ENCODE measurements around the gene COQ8B. TPM values are rescaled to one million over a fixed set of nuclear protein-coding genes. Genes with fewer than 3 reads are reported as not detected.

Gene COQ8B
- polyA plus RNA-seq, 1 donor (not counting 4 experiments of a cell fraction or from before 2014, with no cell fraction given), result 11.0 TPM

DNA sequence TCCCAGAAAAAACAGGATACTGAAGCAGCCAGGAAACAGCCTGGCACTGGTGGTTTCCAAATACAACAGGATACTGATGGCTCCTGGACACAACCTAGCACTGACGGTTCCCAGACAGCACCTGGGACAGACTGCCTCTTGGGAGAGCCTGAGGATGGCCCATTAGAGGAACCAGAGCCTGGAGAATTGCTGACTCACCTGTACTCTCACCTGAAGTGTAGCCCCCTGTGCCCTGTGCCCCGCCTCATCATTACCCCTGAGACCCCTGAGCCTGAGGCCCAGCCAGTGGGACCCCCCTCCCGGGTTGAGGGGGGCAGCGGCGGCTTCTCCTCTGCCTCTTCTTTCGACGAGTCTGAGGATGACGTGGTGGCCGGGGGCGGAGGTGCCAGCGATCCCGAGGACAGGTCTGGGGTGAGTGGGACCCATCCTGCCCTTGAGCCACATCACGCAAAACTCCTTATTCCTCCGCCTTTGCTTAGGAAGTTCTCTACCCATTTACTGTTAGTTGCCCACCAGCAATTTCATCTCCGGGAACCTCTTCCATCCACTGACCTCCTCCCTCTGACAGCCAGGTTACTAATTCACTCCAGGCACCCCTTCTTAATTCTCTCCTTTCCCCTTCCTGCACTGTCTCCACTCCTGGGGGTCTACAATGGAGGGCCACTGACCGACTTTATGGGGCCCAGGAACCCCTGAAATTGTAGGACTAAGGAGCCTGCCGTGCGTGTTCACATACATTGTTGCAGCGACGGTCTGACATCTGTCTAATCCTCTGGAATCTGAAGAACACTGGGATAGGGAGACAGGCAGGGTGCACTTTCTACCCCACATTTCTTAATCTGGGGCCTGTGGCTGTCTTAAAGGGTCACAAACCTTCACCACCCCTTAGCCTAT is 1.4 kb upstream of the COQ8B start:
- peaks cover 41% of the 10 kb centered on the region for H3K4me1 ChIP-seq (ENCODE audit: control insufficient read depth, extremely low read depth, insufficient read depth, low read length)
- TF ChIP-seq EZH2 (IDR thresholded peaks at IDR 0.05; ENCODE audit: low read length), result no peak
- TF ChIP-seq, protein P1, sequence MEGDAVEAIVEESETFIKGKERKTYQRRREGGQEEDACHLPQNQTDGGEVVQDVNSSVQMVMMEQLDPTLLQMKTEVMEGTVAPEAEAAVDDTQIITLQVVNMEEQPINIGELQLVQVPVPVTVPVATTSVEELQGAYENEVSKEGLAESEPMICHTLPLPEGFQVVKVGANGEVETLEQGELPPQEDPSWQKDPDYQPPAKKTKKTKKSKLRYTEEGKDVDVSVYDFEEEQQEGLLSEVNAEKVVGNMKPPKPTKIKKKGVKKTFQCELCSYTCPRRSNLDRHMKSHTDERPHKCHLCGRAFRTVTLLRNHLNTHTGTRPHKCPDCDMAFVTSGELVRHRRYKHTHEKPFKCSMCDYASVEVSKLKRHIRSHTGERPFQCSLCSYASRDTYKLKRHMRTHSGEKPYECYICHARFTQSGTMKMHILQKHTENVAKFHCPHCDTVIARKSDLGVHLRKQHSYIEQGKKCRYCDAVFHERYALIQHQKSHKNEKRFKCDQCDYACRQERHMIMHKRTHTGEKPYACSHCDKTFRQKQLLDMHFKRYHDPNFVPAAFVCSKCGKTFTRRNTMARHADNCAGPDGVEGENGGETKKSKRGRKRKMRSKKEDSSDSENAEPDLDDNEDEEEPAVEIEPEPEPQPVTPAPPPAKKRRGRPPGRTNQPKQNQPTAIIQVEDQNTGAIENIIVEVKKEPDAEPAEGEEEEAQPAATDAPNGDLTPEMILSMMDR (optimal IDR thresholded peaks at IDR 0.05 in 1 of 3, IDR thresholded peaks at IDR 0.05 in 1 of 3, conservative IDR thresholded peaks at IDR 0.05 in 1 of 3; ENCODE audit: extremely low read depth in 1 of 3, insufficient read depth in 2 of 3, low read length in 3 of 3), result no peak
- no peak overlapping the region for H2AFZ ChIP-seq (ENCODE audit: control insufficient read depth, low read length)
- H3K9me3 ChIP-seq (ENCODE audit: control insufficient read depth, low read depth, low read length), result no peaks in the 10 kb centered on the region
- H4K20me1 ChIP-seq (ENCODE audit: control insufficient read depth, extremely low read depth, insufficient read depth, low read length), result no peaks in the 10 kb centered on the region
- H3K4me2 ChIP-seq (ENCODE audit: control insufficient read depth, extremely low read depth, insufficient read depth, low read depth, low read length), result peak overlapping the region; percentile 88
- H3K27ac ChIP-seq (ENCODE audit: control insufficient read depth, insufficient read depth, low read length), result peak overlapping the region; percentile 100
- dilution Hi-C loops (cut with MboI; ENCODE audit: extremely low pct_ligation_motif_present, low sequenced_read_pairs), result no loop called here
- peak overlapping the region; percentile 100 for H3K9ac ChIP-seq (ENCODE audit: control insufficient read depth, extremely low read depth, insufficient read depth, low read length)
- H3K27me3 ChIP-seq (ENCODE audit: control insufficient read depth, extremely low read depth, insufficient read depth, low read length), result no peaks in the 10 kb centered on the region
- peaks cover 5 to 7% of the 10 kb centered on the region in 2 experiments for H3K36me3 ChIP-seq (ENCODE audit: control insufficient read depth in 2 of 2, extremely low read depth in 1 of 2, insufficient read depth in 2 of 2, low read length in 2 of 2)
- peak overlapping the region; percentile 62 to 90 (median 86) for H3K4me3 ChIP-seq (ENCODE audit: control insufficient read depth in 2 of 3, extremely low read depth in 1 of 3, insufficient read depth in 2 of 3, low read depth in 1 of 3, low read length in 3 of 3)
- H3K79me2 ChIP-seq (ENCODE audit: control insufficient read depth, insufficient read depth, low read length), result peaks cover 51% of the 10 kb centered on the region
- H3K9me1 ChIP-seq (ENCODE audit: control insufficient read depth, extremely low read depth, insufficient read depth, low read length), result no peaks in the 10 kb centered on the region
- FAIRE-seq, result no peak
- DNase-seq (ENCODE audit: low read depth, low spot score), result no peak

DNA sequence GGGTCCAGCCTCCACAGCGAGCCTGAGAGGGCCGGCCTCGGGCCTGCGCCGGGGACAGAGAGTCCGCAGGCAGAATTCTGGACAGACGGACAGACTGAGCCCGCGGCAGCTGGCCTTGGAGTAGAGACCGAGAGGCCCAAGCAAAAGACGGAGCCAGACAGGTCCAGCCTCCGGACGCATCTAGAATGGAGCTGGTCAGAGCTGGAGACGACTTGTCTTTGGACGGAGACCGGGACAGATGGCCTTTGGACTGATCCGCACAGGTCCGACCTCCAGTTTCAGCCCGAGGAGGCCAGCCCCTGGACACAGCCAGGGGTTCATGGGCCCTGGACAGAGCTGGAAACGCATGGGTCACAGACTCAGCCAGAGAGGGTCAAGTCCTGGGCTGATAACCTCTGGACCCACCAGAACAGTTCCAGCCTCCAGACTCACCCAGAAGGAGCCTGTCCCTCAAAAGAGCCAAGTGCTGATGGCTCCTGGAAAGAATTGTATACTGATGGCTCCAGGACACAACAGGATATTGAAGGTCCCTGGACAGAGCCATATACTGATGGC is 716 bp upstream of the COQ8B start:
- H2AFZ ChIP-seq (ENCODE audit: control insufficient read depth, low read length), result no peak overlapping the region
- no peak for TF ChIP-seq EZH2 (IDR thresholded peaks at IDR 0.05; ENCODE audit: low read length)
- TF ChIP-seq, protein P1 (optimal IDR thresholded peaks at IDR 0.05 in 1 of 3, IDR thresholded peaks at IDR 0.05 in 1 of 3, conservative IDR thresholded peaks at IDR 0.05 in 1 of 3; ENCODE audit: extremely low read depth in 1 of 3, insufficient read depth in 2 of 3, low read length in 3 of 3), result no peak
- peak overlapping the region; percentile 88 for H3K4me2 ChIP-seq (ENCODE audit: control insufficient read depth, extremely low read depth, insufficient read depth, low read depth, low read length)
- DNase-seq (ENCODE audit: low read depth, low spot score) (no peak), FAIRE-seq (no peak)
- peak overlapping the region; percentile 62 to 90 (median 86) for H3K4me3 ChIP-seq (ENCODE audit: control insufficient read depth in 2 of 3, extremely low read depth in 1 of 3, insufficient read depth in 2 of 3, low read depth in 1 of 3, low read length in 3 of 3)
- no peaks in the 10 kb centered on the region for H3K27me3 ChIP-seq (ENCODE audit: control insufficient read depth, extremely low read depth, insufficient read depth, low read length)
- dilution Hi-C loops (cut with MboI; ENCODE audit: extremely low pct_ligation_motif_present, low sequenced_read_pairs), result no loop called here
- H3K9me3 ChIP-seq (ENCODE audit: control insufficient read depth, low read depth, low read length), result no peaks in the 10 kb centered on the region
- peaks cover 4 to 5% of the 10 kb centered on the region in 2 experiments for H3K36me3 ChIP-seq (ENCODE audit: control insufficient read depth in 2 of 2, extremely low read depth in 1 of 2, insufficient read depth in 2 of 2, low read length in 2 of 2)
- H3K9me1 ChIP-seq (ENCODE audit: control insufficient read depth, extremely low read depth, insufficient read depth, low read length), result no peaks in the 10 kb centered on the region
- H3K79me2 ChIP-seq (ENCODE audit: control insufficient read depth, insufficient read depth, low read length), result peaks cover 47% of the 10 kb centered on the region
- no peaks in the 10 kb centered on the region for H4K20me1 ChIP-seq (ENCODE audit: control insufficient read depth, extremely low read depth, insufficient read depth, low read length)
- peaks cover 38% of the 10 kb centered on the region for H3K4me1 ChIP-seq (ENCODE audit: control insufficient read depth, extremely low read depth, insufficient read depth, low read length)
- H3K27ac ChIP-seq (ENCODE audit: control insufficient read depth, insufficient read depth, low read length), result peak overlapping the region; percentile 100
- H3K9ac ChIP-seq (ENCODE audit: control insufficient read depth, extremely low read depth, insufficient read depth, low read length), result peak overlapping the region; percentile 100

Measured in keratinocyte (primary cell).